T-cell (primary cell): ENCODE results near the gene RASEF. TPM values are rescaled to one million over a fixed set of nuclear protein-coding genes. Genes with fewer than 3 reads are reported as not detected.

Source experiments
- ATAC-seq, 4 experiments: fragments of 200-7000 bp in 3 of 4; fragments of 150-1000 bp in 1 of 4; cut with Tn5 transposase; replicated peaks in 1 of 4; 1 replicate in 3 of 4; 2 replicates in 1 of 4; pipeline ENCODE4 v1.10.0; 2021; ENCODE audit warnings: moderate library complexity in 3 of 4, mild to moderate bottlenecking in 2 of 4, moderate number of reproducible peaks in 1 of 4
- CTCF ChIA-PET, 2 donors: fragments of 300-600 bp; sonication (Branson Sonifier 250); formaldehyde crosslinking; loops; one replicate each; lab custom pipeline; 2022; ENCODE audit warnings: antibody characterized with exemption in 2 of 2; lab: Charles Lee
- POLR2A ChIA-PET, 2 donors: fragments of 300-600 bp; sonication (Branson Sonifier 250); formaldehyde crosslinking; loops; one replicate each; lab custom pipeline; 2022; ENCODE audit warnings: antibody characterized with exemption in 2 of 2; lab: Charles Lee
- DNase-seq, 35 experiments: peaks; one replicate each; pipeline versions ENCODE4 v3.0.0 to v3.0.0-alpha.2; 2013 to 2023
- H3K27ac ChIP-seq: one replicate; pipeline ENCODE4 v1.5.1; 2013; ENCODE audit warnings: low read length
- H3K27me3 ChIP-seq, 2 experiments: replicated peaks in 1 of 2; 1 replicate in 1 of 2; 2 replicates in 1 of 2; pipeline versions ENCODE4 v1.6.1 to v1.7.0; 2013; ENCODE audit warnings: low read length in 1 of 2, mixed read lengths in 1 of 2; ENCODE audit not compliant: control insufficient read depth in 2 of 2, insufficient read depth in 2 of 2; ENCODE audit errors: extremely low read depth in 1 of 2
- H3K36me3 ChIP-seq, 2 donors: 1 replicate in 1 of 2; 2 replicates in 1 of 2; pipeline versions ENCODE4 v1.6.1 to v1.7.0; 2013; ENCODE audit warnings: low read length in 1 of 2; ENCODE audit not compliant: control insufficient read depth in 2 of 2, insufficient read depth in 1 of 2; ENCODE audit errors: extremely low read depth in 1 of 2
- H3K4me1 ChIP-seq, 2 experiments: 1 replicate in 1 of 2; 2 replicates in 1 of 2; pipeline versions ENCODE4 v1.6.1 to v1.7.0; 2013; ENCODE audit warnings: low read length in 2 of 2, mixed read lengths in 1 of 2; ENCODE audit not compliant: insufficient read depth in 2 of 2, control insufficient read depth in 1 of 2; ENCODE audit errors: extremely low read depth in 1 of 2
- H3K4me3 ChIP-seq, 2 donors: 1 replicate in 1 of 2; 2 replicates in 1 of 2; pipeline versions ENCODE4 v1.5.1 to v1.7.0; 2013; ENCODE audit warnings: mild to moderate bottlenecking in 2 of 2, low read length in 1 of 2, moderate library complexity in 1 of 2; ENCODE audit not compliant: control insufficient read depth in 1 of 2; ENCODE audit errors: extremely low read depth in 1 of 2
- H3K9me3 ChIP-seq: 2 replicates; pipeline ENCODE4 v1.7.0; 2013
- H3K27ac Mint-ChIP-seq, 2 donors: one replicate each; pipeline ENCODE4 v1.8.0; 2020 to 2021; ENCODE audit warnings: mild to moderate bottlenecking in 2 of 2, mixed read lengths in 2 of 2
- H3K27me3 Mint-ChIP-seq, 2 donors: one replicate each; pipeline ENCODE4 v1.8.0; 2021 to 2022; ENCODE audit warnings: mixed read lengths in 2 of 2
- H3K36me3 Mint-ChIP-seq: one replicate; pipeline ENCODE4 v1.8.0; 2021; ENCODE audit warnings: mixed read lengths
- H3K4me1 Mint-ChIP-seq, 3 donors: one replicate each; pipeline ENCODE4 v1.8.0; 2020 to 2022; ENCODE audit warnings: mixed read lengths in 3 of 3, mild to moderate bottlenecking in 1 of 3
- H3K4me3 Mint-ChIP-seq, 3 donors: one replicate each; pipeline ENCODE4 v1.8.0; 2020 to 2022; ENCODE audit warnings: mild to moderate bottlenecking in 3 of 3, mixed read lengths in 3 of 3, moderate library complexity in 3 of 3
- H3K9me3 Mint-ChIP-seq, 3 donors: one replicate each; pipeline ENCODE4 v1.8.0; 2020 to 2022; ENCODE audit warnings: mixed read lengths in 3 of 3
- WGBS: methylation state at CpG from one replicate; pipeline ENCODE4 v1.1.5; 2013; ENCODE audit warnings: missing lambda C conversion rate; ENCODE audit not compliant: insufficient coverage; 5-methylcytosine and 5-hydroxymethylcytosine counted together
- total RNA-seq, 35 experiments: library from RNA in 6 of 35; stranded (reverse) in 6 of 35; fragments of 120-200 nt in 1 of 35; gene quantifications; one replicate each; pipeline versions ENCODE4 v1.2.1 to v1.2.4 and lab custom pipeline; 2013 to 2026

The RASEF gene
- total RNA-seq, 5 donors from 2014 or later (not counting 1 experiment from before 2014, with no cell fraction given) = 0.09 to 0.16 TPM; not detected in 3

DNA sequence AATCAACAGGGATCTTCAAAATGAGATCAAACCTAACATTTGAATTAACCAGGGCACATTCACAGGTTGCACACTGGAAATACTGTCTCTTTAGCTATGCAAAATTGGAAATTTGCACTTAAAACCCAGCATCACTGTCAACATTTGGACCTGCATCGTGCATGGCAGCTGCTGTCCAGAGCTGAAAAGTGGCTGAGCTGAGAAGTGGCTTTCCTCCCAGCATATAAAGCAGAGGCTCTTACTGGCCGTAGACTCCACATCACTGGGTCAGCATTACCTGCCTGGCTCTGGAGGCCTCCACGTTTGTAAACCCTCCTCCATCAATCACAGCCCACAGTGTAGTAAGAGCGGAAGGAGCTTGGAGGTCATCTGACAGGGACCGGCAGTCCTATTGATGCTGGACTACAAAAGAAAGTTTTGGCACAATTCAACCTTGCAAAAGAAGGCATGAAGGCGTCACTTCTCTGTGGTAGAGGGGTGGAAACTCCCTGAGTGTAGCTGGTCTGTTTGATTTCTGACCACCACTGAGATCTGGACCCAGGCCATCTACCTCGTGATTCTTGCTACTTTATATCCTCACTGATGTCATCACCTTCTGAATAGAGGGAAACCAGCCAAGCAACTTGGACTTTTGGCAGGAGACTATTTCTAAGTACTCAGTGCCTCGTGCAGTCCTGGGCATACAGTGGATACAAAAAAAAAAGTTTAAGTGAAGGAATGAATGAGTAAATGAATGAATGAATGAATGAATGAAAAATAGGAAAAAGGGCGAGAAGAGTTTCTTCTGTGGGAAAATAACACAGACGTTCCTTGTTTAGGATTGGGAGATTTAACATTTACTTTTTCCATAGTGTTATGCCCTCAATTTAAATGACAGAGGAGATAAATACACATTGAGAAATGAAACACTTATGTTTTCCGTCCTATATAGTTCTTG is 14.8 kb downstream of the RASEF start:
- no peaks in the 10 kb centered on the region for H3K36me3 ChIP-seq
- WGBS = 75% methylated on average over 4 of the region's 11 CpGs
- no peak overlapping the region for H3K4me3 Mint-ChIP-seq
- H3K27ac ChIP-seq = no peak overlapping the region
- H3K27me3 Mint-ChIP-seq = no peaks in the 10 kb centered on the region
- no peak overlapping the region for H3K4me3 ChIP-seq
- no peaks in the 10 kb centered on the region for H3K36me3 Mint-ChIP-seq
- ChIA-PET POLR2A (no interaction called here), CTCF (no interaction called here)
- ATAC-seq (no peak), DNase-seq (no peak)
- peaks cover 0 to 5% of the 10 kb centered on the region in 2 experiments for H3K27me3 ChIP-seq
- no peaks in the 10 kb centered on the region for H3K9me3 ChIP-seq
- H3K9me3 Mint-ChIP-seq = peaks cover 0 to 4% (median 0%) of the 10 kb centered on the region in 3 donors
- H3K4me1 ChIP-seq = no peaks in the 10 kb centered on the region
- no peak overlapping the region for H3K27ac Mint-ChIP-seq
- H3K4me1 Mint-ChIP-seq = no peaks in the 10 kb centered on the region

DNA sequence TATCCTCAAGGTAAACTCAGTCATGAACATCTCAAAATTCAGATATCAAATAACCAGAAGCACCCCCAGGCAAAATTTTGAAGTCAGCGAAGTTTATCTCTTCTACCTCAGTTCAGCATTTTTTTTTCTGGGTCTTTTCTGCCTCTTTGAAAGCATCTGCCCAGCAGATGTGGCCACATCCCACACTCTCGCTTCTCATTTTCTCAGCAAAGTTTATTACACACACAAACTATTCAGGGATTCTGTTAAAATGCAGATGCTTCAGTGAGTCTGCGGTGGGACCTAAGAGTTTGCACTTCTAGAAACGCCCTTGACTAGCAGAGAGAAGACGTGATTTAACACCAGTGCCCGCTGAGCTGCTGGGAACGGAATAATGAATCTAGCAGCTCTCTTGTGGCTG is 19.3 kb downstream of the RASEF start:
- no peaks in the 10 kb centered on the region for H3K4me1 Mint-ChIP-seq
- no peak for ATAC-seq
- no peak overlapping the region for H3K27ac Mint-ChIP-seq
- DNase-seq = no peak
- Histone ChIP-seq H3K9me3 (no peaks in the 10 kb centered on the region), H3K27me3 (peaks cover 0 to 5% of the 10 kb centered on the region in 2 experiments), H3K27ac (no peak overlapping the region), H3K36me3 (no peaks in the 10 kb centered on the region), H3K4me1 (no peaks in the 10 kb centered on the region), H3K4me3 (no peak overlapping the region)
- H3K9me3 Mint-ChIP-seq = peaks cover 0 to 9% (median 0%) of the 10 kb centered on the region in 3 donors
- 78% methylated on average over 7 of the region's 7 CpGs for WGBS
- peaks cover 0 to 4% of the 10 kb centered on the region in 2 donors for H3K27me3 Mint-ChIP-seq
- no peaks in the 10 kb centered on the region for H3K36me3 Mint-ChIP-seq
- H3K4me3 Mint-ChIP-seq = no peak overlapping the region
- ChIA-PET CTCF (no interaction called here), POLR2A (no interaction called here)

GRCh38 chr9:83041771-83042170 is 21.2 kb downstream of the RASEF start:
- 60% methylated on average over 1 of the region's 1 CpG for WGBS
- Histone ChIP-seq H3K27me3 (peaks cover 0 to 5% of the 10 kb centered on the region in 2 experiments), H3K9me3 (no peaks in the 10 kb centered on the region), H3K4me3 (no peak overlapping the region), H3K27ac (no peak overlapping the region), H3K4me1 (no peaks in the 10 kb centered on the region), H3K36me3 (no peaks in the 10 kb centered on the region)
- no peak for DNase-seq
- peaks cover 0 to 5% (median 0%) of the 10 kb centered on the region in 3 donors for H3K9me3 Mint-ChIP-seq
- H3K27ac Mint-ChIP-seq = no peak overlapping the region
- POLR2A ChIA-PET = no interaction called here
- H3K27me3 Mint-ChIP-seq = peaks cover 0 to 4% of the 10 kb centered on the region in 2 donors
- no peaks in the 10 kb centered on the region for H3K4me1 Mint-ChIP-seq
- CTCF ChIA-PET = no interaction called here
- ATAC-seq = no peak
- H3K36me3 Mint-ChIP-seq = no peaks in the 10 kb centered on the region
- no peak overlapping the region for H3K4me3 Mint-ChIP-seq

DNA sequence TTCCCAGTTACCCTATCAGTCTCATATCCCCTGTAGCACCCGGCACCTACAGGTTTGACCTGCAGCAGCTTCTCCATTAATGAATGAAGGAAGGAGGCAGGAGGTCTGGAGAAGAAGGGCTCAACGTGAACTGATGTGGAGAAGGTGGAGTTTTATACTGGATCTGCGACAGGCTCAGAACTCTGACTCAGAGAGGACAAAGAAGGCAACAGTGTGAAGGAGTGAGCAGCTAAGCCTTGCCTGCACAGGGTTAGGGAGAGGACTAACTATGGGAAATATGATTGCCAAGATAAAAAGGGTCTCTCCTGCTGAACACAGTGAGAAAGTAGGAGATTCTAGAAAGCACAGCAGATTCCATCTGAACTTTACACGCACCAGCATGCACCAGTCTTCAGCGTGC is 23.6 kb downstream of the RASEF start:
- H3K9me3 Mint-ChIP-seq = peaks cover 0 to 5% (median 0%) of the 10 kb centered on the region in 3 donors
- ChIA-PET POLR2A (no interaction called here), CTCF (no interaction called here)
- no peak overlapping the region for H3K27ac Mint-ChIP-seq
- no peaks in the 10 kb centered on the region for H3K4me1 Mint-ChIP-seq
- no peaks in the 10 kb centered on the region for H3K9me3 ChIP-seq
- DNase-seq (no peak), ATAC-seq (no peak)
- no peaks in the 10 kb centered on the region for H3K36me3 Mint-ChIP-seq
- H3K36me3 ChIP-seq = no peaks in the 10 kb centered on the region
- no peaks in the 10 kb centered on the region for H3K4me1 ChIP-seq
- no peak overlapping the region for H3K27ac ChIP-seq
- no peak overlapping the region for H3K4me3 Mint-ChIP-seq
- H3K27me3 ChIP-seq = no peaks in the 10 kb centered on the region
- H3K4me3 ChIP-seq = no peak overlapping the region
- peaks cover 0 to 4% of the 10 kb centered on the region in 2 donors for H3K27me3 Mint-ChIP-seq
- WGBS = 83% methylated on average over 4 of the region's 5 CpGs

GRCh38 chr9:83036043-83036442 is 26.9 kb downstream of the RASEF start:
- Histone ChIP-seq H3K27ac (no peak overlapping the region), H3K4me1 (no peaks in the 10 kb centered on the region), H3K36me3 (no peaks in the 10 kb centered on the region), H3K4me3 (no peak overlapping the region), H3K9me3 (no peaks in the 10 kb centered on the region), H3K27me3 (no peaks in the 10 kb centered on the region)
- POLR2A ChIA-PET = interaction anchor here in 1 of 2 donors (0.6 kb wide), 1 partner anchor 10 kb away, joined by 3 read pairs; no protein-coding TSS in a partner anchor
- no peak overlapping the region for H3K4me3 Mint-ChIP-seq
- H3K4me1 Mint-ChIP-seq = no peaks in the 10 kb centered on the region
- ATAC-seq = no peak
- H3K27ac Mint-ChIP-seq = no peak overlapping the region
- DNase-seq = no peak
- H3K9me3 Mint-ChIP-seq = peaks cover 0 to 5% (median 0%) of the 10 kb centered on the region in 3 donors
- CTCF ChIA-PET = no interaction called here
- H3K36me3 Mint-ChIP-seq = no peaks in the 10 kb centered on the region
- WGBS = 62% methylated on average over 2 of the region's 2 CpGs
- H3K27me3 Mint-ChIP-seq = peaks cover 0 to 4% of the 10 kb centered on the region in 2 donors

DNA sequence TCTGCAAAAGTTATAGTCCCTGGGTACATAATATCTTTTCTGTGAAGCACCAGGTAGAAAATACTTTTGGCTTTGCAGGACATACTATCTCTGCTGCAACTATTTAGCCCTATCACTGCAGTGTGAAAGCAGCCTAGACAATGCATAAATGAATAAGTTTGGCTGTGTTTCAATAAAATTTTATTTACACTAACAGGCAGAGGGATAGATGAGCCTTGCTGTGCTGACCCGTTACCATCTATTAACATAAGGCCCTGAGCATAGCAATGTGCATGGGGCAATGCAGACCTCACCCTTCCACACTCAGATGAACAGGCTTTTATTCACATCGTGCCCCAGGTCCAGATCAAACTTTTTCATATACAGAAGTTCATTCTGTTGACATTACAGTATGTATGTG is 27.8 kb downstream of the RASEF start:
- Mint-ChIP-seq H3K27ac (no peak overlapping the region), H3K4me1 (no peaks in the 10 kb centered on the region), H3K27me3 (peaks cover 0 to 4% of the 10 kb centered on the region in 2 donors), H3K36me3 (no peaks in the 10 kb centered on the region), H3K4me3 (no peak overlapping the region), H3K9me3 (peaks cover 0 to 5% (median 4%) of the 10 kb centered on the region in 3 donors)
- WGBS = no CpG with 5 or more reads among the region's 2 CpGs
- Histone ChIP-seq H3K36me3 (no peaks in the 10 kb centered on the region), H3K27ac (no peak overlapping the region), H3K4me1 (no peaks in the 10 kb centered on the region), H3K4me3 (no peak overlapping the region), H3K9me3 (no peaks in the 10 kb centered on the region), H3K27me3 (no peaks in the 10 kb centered on the region)
- ChIA-PET CTCF (no interaction called here), POLR2A (no interaction called here)
- no peak for DNase-seq
- ATAC-seq = no peak
